Mesenchymal stem cell (in vitro differentiated cells and primary cell): ENCODE results near the gene CFAP70.

Experiments used
- DNase-seq: peaks from one replicate; pipeline ENCODE4 v3.0.0-alpha.2; 2013
- H2AFZ ChIP-seq: one replicate; pipeline ENCODE4 v1.6.1; 2013; ENCODE audit warnings: low read depth, mild to moderate bottlenecking, control low read depth, inconsistent platforms, low read length, moderate library complexity
- H2AK5ac ChIP-seq: 2 replicates; pipeline ENCODE4 v1.6.1; 2013; ENCODE audit warnings: low read length, moderate library complexity, mild to moderate bottlenecking, inconsistent platforms; ENCODE audit not compliant: severe bottlenecking
- H2BK120ac ChIP-seq: one replicate; pipeline ENCODE4 v1.6.1; 2013; ENCODE audit warnings: low read depth, mild to moderate bottlenecking, inconsistent platforms, low read length, moderate library complexity
- H2BK12ac ChIP-seq, 2 experiments: one replicate each; pipeline ENCODE4 v1.6.1; 2013; ENCODE audit warnings: inconsistent platforms in 2 of 2, low read length in 2 of 2, mild to moderate bottlenecking in 2 of 2, moderate library complexity in 2 of 2, control low read depth in 1 of 2
- H2BK15ac ChIP-seq: one replicate; pipeline ENCODE4 v1.6.1; 2013; ENCODE audit warnings: mild to moderate bottlenecking, low read depth, inconsistent platforms; ENCODE audit not compliant: poor library complexity, severe bottlenecking
- H2BK5ac ChIP-seq: 2 replicates; pipeline ENCODE4 v1.6.1; 2013; ENCODE audit warnings: low read depth, mild to moderate bottlenecking, low read length, control low read depth, inconsistent platforms; ENCODE audit not compliant: poor library complexity, severe bottlenecking
- H3K14ac ChIP-seq, 2 experiments: one replicate each; pipeline ENCODE4 v1.6.1; 2013; ENCODE audit warnings: inconsistent platforms in 2 of 2, low read length in 2 of 2, control low read depth in 1 of 2, mild to moderate bottlenecking in 1 of 2, moderate library complexity in 1 of 2
- H3K18ac ChIP-seq, 2 experiments: one replicate each; pipeline ENCODE4 v1.6.1; 2013; ENCODE audit warnings: inconsistent platforms in 2 of 2, low read length in 2 of 2, control low read depth in 1 of 2, low read depth in 1 of 2, mild to moderate bottlenecking in 1 of 2
- H3K23ac ChIP-seq, 2 experiments: one replicate each; pipeline ENCODE4 v1.6.1; 2013; ENCODE audit warnings: inconsistent platforms in 2 of 2, low read length in 2 of 2, mild to moderate bottlenecking in 2 of 2, moderate library complexity in 2 of 2, control low read depth in 1 of 2
- H3K27ac ChIP-seq: 2 replicates; pipeline ENCODE4 v1.5.1; 2013; ENCODE audit warnings: mild to moderate bottlenecking, moderate library complexity, low read length, control low read depth, inconsistent platforms; ENCODE audit not compliant: poor library complexity, severe bottlenecking
- H3K27me3 ChIP-seq, 2 experiments: 2 replicates each; pipeline versions ENCODE4 v1.6.1 to v1.7.0; 2013; ENCODE audit warnings: low read length in 2 of 2, mild to moderate bottlenecking in 2 of 2, moderate library complexity in 2 of 2, control low read depth in 1 of 2, inconsistent platforms in 1 of 2; ENCODE audit not compliant: control insufficient read depth in 1 of 2, insufficient read depth in 1 of 2
- H3K36me3 ChIP-seq, 2 experiments: 2 replicates each; pipeline versions ENCODE4 v1.6.1 to v1.7.0; 2013; ENCODE audit warnings: low read length in 2 of 2, control low read depth in 1 of 2, inconsistent platforms in 1 of 2, low read depth in 1 of 2, mild to moderate bottlenecking in 1 of 2; ENCODE audit not compliant: insufficient read depth in 2 of 2, control insufficient read depth in 1 of 2
- H3K4ac ChIP-seq, 2 experiments: one replicate each; pipeline ENCODE4 v1.6.1; 2013; ENCODE audit warnings: inconsistent platforms in 2 of 2, low read length in 2 of 2, mild to moderate bottlenecking in 2 of 2, moderate library complexity in 2 of 2, control low read depth in 1 of 2, low read depth in 1 of 2
- H3K4me1 ChIP-seq: 2 replicates; pipeline ENCODE4 v1.6.1; 2013; ENCODE audit warnings: low read depth, low read length, control low read depth; ENCODE audit not compliant: control insufficient read depth, insufficient read depth
- H3K4me2 ChIP-seq: 2 replicates; pipeline ENCODE4 v1.6.1; 2013; ENCODE audit warnings: low read length, mild to moderate bottlenecking, inconsistent platforms; ENCODE audit not compliant: poor library complexity, severe bottlenecking
- H3K4me3 ChIP-seq, 2 experiments: 2 replicates each; pipeline versions ENCODE4 v1.5.1 to v1.7.0; 2013; ENCODE audit warnings: low read length in 2 of 2, mild to moderate bottlenecking in 2 of 2, control low read depth in 1 of 2, low read depth in 1 of 2; ENCODE audit not compliant: insufficient read depth in 1 of 2
- H3K79me1 ChIP-seq: replicated peaks from 2 replicates; pipeline ENCODE4 v1.6.1; 2013; ENCODE audit warnings: mild to moderate bottlenecking, control low read depth, low read length, inconsistent platforms; ENCODE audit not compliant: poor library complexity, severe bottlenecking
- H3K9ac ChIP-seq: 2 replicates; pipeline ENCODE4 v1.7.0; 2013; ENCODE audit warnings: mild to moderate bottlenecking, low read length, moderate library complexity
- H3K9me3 ChIP-seq: 2 replicates; pipeline ENCODE4 v1.7.0; 2013; ENCODE audit warnings: mild to moderate bottlenecking, low read length; ENCODE audit not compliant: control insufficient read depth
- H4K8ac ChIP-seq: one replicate; pipeline ENCODE4 v1.6.1; 2013; ENCODE audit warnings: inconsistent platforms, mild to moderate bottlenecking, low read length, moderate library complexity
- H4K91ac ChIP-seq: one replicate; pipeline ENCODE4 v1.6.1; 2013; ENCODE audit warnings: mild to moderate bottlenecking, low read length, inconsistent platforms
- WGBS: methylation state at CpG from one replicate; pipeline ENCODE4 v1.1.7; 2013; ENCODE audit warnings: mixed read lengths; 5-methylcytosine and 5-hydroxymethylcytosine counted together

CFAP70 gene

GRCh38 chr10:73364964-73365363, 6.3 kb upstream of the CFAP70 start:
- no peak overlapping the region for H2AK5ac ChIP-seq
- no peak overlapping the region for H2BK5ac ChIP-seq
- no peak overlapping the region for H3K4ac ChIP-seq
- peaks cover 4% of the 10 kb centered on the region for H3K79me1 ChIP-seq
- no peak overlapping the region for H2AFZ ChIP-seq
- H3K23ac ChIP-seq: no peak overlapping the region
- H2BK15ac ChIP-seq: no peak overlapping the region
- DNase-seq: no peak
- H3K18ac ChIP-seq: no peak overlapping the region
- H3K9ac ChIP-seq: no peak overlapping the region
- peaks cover 33 to 69% of the 10 kb centered on the region in 2 experiments for H3K36me3 ChIP-seq
- H3K4me3 ChIP-seq: no peak overlapping the region
- H3K27me3 ChIP-seq: no peaks in the 10 kb centered on the region
- H3K27ac ChIP-seq: no peak overlapping the region
- no peak overlapping the region for H2BK12ac ChIP-seq
- 100% methylated on average over 1 of the region's 3 CpGs for WGBS
- H3K9me3 ChIP-seq: no peaks in the 10 kb centered on the region
- no peak overlapping the region for H3K14ac ChIP-seq
- no peaks in the 10 kb centered on the region for H3K4me1 ChIP-seq
- H4K91ac ChIP-seq: no peak overlapping the region
- H2BK120ac ChIP-seq: no peak overlapping the region
- no peak overlapping the region for H4K8ac ChIP-seq
- no peak overlapping the region for H3K4me2 ChIP-seq

- Histone ChIP-seq H4K8ac (no peak overlapping the region), H2BK12ac (no peak overlapping the region), H3K4me1 (peaks cover 1% of the 10 kb centered on the region), H2AK5ac (no peak overlapping the region), H3K27me3 (peaks cover 0 to 4% of the 10 kb centered on the region in 2 experiments), H3K9ac (peak overlapping the region; percentile 96), H3K79me1 (no peaks in the 10 kb centered on the region), H3K18ac (no peak overlapping the region), H3K9me3 (no peaks in the 10 kb centered on the region), H3K23ac (no peak overlapping the region), H3K4me3 (peak overlapping the region in 1 of 2 experiments; percentile 84), H4K91ac (no peak overlapping the region), H3K4ac (no peak overlapping the region), H3K36me3 (peaks cover 6 to 18% of the 10 kb centered on the region in 2 experiments), H2AFZ (peak overlapping the region; percentile 37), H2BK15ac (no peak overlapping the region), H3K4me2 (no peak overlapping the region), H2BK5ac (no peak overlapping the region), H3K27ac (no peak overlapping the region), H3K14ac (no peak overlapping the region), H2BK120ac (no peak overlapping the region)
- 93% methylated on average over 8 of the region's 8 CpGs for WGBS
- DNase-seq: no peak
Observed at GRCh38 chr10:73359492-73359891, 828 bp upstream of the CFAP70 start.

- Histone ChIP-seq H2AK5ac (no peak overlapping the region), H3K36me3 (peaks cover 0 to 5% of the 10 kb centered on the region in 2 experiments), H3K14ac (no peak overlapping the region), H3K4me2 (peak overlapping the region; percentile 74), H3K23ac (no peak overlapping the region), H3K4ac (no peak overlapping the region), H3K4me1 (peaks cover 1% of the 10 kb centered on the region), H2BK5ac (no peak overlapping the region), H3K79me1 (no peaks in the 10 kb centered on the region), H4K8ac (peak overlapping the region; percentile 87), H2AFZ (peak overlapping the region; percentile 98), H4K91ac (no peak overlapping the region), H3K4me3 (peak overlapping the region; percentile 75 to 84), H2BK12ac (no peak overlapping the region), H2BK15ac (no peak overlapping the region), H3K9me3 (no peaks in the 10 kb centered on the region), H3K9ac (peak overlapping the region; percentile 96), H2BK120ac (no peak overlapping the region), H3K27ac (no peak overlapping the region), H3K27me3 (peaks cover 0 to 5% of the 10 kb centered on the region in 2 experiments), H3K18ac (no peak overlapping the region)
- DNase-seq: no peak
- 54% methylated on average over 5 of the region's 5 CpGs for WGBS
Observed at GRCh38 chr10:73357821-73358220, 843 bp downstream of the CFAP70 start.

DNA sequence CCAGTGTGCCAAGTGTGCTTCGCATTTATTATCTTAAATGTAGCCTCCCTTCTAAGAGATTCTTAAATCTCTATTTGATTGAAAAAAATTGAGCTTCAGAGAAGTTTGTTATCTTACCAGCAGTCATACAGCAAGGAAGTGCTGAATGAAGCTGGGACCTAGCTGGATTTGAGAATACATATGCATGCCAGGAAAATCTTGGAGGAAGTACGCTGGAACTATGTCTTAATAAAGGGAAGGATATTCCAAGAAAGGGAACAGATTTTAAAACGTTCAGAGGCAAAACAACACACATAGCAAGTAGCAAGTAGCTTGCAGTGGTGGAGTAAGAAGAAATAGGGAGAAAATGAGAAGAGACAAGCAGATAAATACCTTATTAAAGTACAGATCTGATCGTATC, 1.5 kb downstream of the CFAP70 start:
- H3K23ac ChIP-seq: no peak overlapping the region
- WGBS: 62% methylated on average over 3 of the region's 4 CpGs
- no peak overlapping the region for H2BK15ac ChIP-seq
- H3K79me1 ChIP-seq: no peaks in the 10 kb centered on the region
- H3K27ac ChIP-seq: no peak overlapping the region
- peak overlapping the region; percentile 96 for H3K9ac ChIP-seq
- no peak for DNase-seq
- no peak overlapping the region for H3K18ac ChIP-seq
- no peak overlapping the region for H4K91ac ChIP-seq
- H2AFZ ChIP-seq: no peak overlapping the region
- H3K36me3 ChIP-seq: no peaks in the 10 kb centered on the region
- no peak overlapping the region for H2BK5ac ChIP-seq
- no peak overlapping the region for H3K4me3 ChIP-seq
- no peak overlapping the region for H3K4ac ChIP-seq
- H2AK5ac ChIP-seq: no peak overlapping the region
- no peak overlapping the region for H2BK12ac ChIP-seq
- no peak overlapping the region for H4K8ac ChIP-seq
- peaks cover 1% of the 10 kb centered on the region for H3K4me1 ChIP-seq
- no peak overlapping the region for H3K14ac ChIP-seq
- no peaks in the 10 kb centered on the region for H3K9me3 ChIP-seq
- no peak overlapping the region for H3K4me2 ChIP-seq
- H3K27me3 ChIP-seq: peaks cover 0 to 5% of the 10 kb centered on the region in 2 experiments
- H2BK120ac ChIP-seq: no peak overlapping the region
